ENCODE data around the gene SFTPD.
"Not testable (repeated sequence)": the region's sequence is repeated elsewhere in the genome, so short reads cannot be mapped to it uniquely, and the experiment has no call there.

Gene SFTPD

DNA sequence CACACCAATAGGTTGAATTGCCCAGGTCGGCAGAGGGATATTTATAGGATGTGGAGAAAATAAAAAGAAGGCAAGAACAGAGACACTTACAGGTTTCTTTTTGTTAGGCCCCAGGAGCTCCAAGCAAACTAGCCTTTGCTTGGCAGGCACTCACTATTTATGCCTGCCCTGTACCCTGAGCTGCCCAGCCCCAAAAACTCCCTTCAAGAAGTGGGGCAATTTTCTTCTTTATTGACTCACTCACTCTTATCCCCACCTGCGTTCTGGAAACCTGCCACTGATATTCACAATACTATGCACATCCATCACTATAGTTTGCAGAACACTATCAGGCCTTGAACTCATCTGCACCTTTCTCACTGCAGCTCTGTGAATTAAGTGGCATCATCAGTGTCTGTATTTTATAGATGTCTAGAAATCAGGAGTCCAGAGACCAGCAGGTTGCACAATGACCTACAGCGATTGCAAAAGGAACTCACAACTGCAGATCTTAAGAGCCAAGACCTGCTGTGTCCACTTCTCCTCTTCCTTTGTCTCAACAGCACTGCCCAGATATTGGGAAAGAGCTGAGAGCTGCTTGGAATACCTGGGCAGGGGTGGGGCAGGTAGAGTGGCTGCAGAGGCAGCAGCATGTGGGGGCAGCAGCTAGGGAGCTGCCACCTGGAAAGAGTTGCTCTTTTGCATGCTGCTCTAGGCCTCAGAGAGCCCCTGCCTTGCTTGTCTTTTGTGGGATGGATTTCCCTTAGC is at the start of gene SFTPD:
Gene SFTPD, minus strand, starts transcription at position 130 of the 747 bp plus-strand sequence. CDS start 2,446 bp downstream, outside the sequence.
- no peak for DNase-seq (ENCODE audit: low read depth)

DNA sequence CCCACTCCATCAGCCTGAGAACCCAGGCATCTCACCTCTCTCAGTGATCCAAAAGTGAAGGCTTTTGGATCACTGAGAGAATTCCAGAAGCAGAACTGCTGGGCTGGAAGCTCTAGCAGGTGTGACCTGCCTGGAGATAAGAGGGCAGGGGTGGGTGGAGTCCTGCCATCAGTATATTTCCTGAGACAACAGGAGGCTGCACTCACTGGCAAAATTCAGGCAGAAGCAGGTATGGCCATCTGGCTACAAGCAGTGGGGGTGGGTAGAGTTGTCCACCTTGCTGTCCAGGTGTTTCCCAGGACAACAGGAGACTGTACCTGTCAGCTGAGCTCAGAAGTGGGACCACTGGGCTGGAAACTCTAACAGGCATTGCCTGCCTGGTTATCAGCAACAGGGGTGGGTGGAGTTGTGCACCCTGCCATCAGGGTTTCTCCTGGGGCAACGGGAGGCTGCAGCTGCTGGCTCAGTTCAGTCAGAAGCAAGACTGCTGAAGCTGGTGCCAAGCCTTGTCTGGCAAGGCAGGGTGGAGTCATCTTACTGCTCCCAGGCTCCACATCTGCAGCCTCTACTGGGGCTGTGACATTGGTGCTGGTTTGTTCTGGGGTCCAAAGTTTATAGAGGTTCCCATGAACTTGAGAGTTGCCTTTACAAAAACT is 47.2 kb upstream of the SFTPD start:
- DNase-seq (ENCODE audit: low read depth) = no peak

- DNase-seq (ENCODE audit: low read depth) = no peak
Observed at GRCh38 chr10:79994556-79994955, 45.7 kb upstream of the SFTPD start.

DNA sequence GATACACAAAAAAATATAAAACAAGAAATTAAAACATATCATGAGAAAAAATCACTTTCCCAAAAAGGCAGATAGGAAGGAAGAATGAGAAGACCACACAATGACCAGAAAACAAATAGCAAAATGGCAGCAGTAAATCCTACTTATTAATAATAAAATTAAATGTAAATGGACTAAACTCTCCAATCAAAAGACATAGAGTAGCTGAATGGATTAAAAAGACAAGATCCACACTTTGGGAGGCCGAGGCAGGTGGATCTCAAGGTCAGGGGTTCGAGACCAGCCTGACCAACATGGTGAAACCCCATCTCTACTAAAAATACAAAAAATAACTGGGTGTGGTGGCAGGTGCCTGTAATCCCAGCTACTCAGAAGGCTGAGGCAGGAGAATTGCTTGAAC is 39.3 kb upstream of the SFTPD start:
- DNase-seq (ENCODE audit: low read depth) = not testable (repeated sequence)

GRCh38 chr10:79986661-79987060 is 37.8 kb upstream of the SFTPD start:
- DNase-seq (ENCODE audit: low read depth) = not testable (repeated sequence)

- no peak for DNase-seq (ENCODE audit: low read depth)
Observed at GRCh38 chr10:79985481-79986072, 36.7 kb upstream of the SFTPD start.

- DNase-seq (ENCODE audit: low read depth) = no peak
Observed at GRCh38 chr10:79984851-79985250, 35.9 kb upstream of the SFTPD start.

GRCh38 chr10:79983286-79983909 is 34.5 kb upstream of the SFTPD start:
- DNase-seq (ENCODE audit: low read depth) = no peak

GRCh38 chr10:79982861-79983260 is 34.0 kb upstream of the SFTPD start:
- no peak for DNase-seq (ENCODE audit: low read depth)

DNA sequence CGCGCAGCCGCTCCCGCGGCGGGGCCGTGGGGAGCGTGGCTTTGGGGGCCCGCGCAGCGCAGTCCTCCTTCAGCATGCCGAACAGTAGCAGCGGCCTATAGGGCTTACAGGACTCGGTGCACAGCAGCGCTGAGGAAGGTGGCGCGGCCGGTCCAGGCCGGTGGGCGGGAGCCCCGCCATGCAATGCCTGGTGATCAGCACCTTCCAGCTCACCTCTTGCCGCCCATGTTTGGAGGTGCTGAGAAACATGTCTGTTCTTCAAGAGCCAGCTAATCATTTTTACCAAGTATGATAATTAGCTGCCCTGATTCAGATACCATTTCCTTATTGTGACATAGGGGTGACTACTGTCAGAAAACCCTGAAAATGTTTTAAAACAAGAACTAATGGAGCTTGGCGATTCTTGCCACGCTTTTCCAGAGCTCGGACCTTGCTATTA is 33.5 kb upstream of the SFTPD start:
- no peak for DNase-seq (ENCODE audit: low read depth)

DNA sequence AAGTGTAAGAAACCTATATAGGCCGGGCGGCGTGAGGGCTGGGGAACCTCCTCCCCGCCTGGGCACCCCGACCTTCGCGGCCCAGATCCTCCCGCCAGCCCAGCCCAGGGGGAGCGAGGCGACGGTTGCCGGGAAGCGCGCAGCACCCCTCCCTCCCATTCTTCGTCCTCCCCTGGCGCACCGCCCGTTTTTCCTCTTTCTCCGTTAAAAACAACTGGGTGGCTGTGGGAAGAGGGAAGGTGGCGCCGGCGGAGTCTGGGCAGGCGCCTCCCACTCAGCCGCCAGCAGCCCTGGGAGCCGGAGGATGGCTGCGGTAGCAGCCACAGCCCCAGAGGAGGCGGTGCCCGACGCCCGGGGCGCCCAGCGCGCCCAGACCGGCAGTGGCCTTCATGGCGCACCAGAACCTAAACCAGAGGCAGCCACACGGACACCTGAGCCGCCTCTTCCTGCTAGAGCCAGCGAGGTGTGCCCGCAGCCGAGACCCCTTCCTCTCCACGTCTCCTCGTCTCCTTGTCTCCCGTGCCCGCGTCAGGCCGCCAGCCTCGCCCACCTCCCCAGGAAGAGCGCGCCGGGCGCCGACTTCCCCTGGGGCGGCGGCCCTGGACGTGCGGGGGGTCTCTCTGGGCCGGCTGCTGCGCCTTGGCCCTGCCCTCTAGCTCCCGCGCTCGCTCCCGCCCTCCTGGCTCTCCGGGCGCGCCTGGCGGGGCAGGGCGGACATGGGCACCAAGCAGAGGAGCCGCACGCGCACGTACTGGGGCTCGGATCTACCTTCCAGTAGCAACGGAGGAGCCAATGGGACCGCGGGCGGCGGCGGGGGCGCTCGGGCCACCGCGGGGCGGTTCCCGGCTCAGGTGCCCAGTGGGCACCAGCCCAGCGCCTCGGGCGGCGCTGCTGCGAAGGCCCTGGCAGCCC is 32.8 kb upstream of the SFTPD start:
- peak; percentile 28 for DNase-seq (ENCODE audit: low read depth)

DNA sequence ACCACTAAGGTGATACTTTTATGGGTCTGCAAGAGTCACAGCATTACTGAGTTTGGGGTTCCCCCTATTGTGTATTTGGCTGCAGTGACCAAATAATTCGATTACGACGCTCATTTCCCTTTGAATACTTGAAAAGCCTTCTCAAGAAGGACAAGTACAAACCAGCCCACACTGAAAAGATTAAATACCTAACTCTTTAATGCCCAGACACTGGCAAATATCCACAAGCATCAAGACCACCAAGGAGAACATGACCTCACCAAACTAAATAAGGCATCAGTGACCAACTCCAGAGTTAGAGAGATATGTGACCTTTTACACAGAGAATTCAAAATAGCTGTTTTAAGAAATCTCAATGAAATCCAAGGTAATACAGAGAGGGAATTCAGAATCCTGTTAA is 31.8 kb upstream of the SFTPD start:
- DNase-seq (ENCODE audit: low read depth) = no peak

- DNase-seq (ENCODE audit: low read depth) = no peak
Observed at GRCh38 chr10:79979976-79980687, 31.2 kb upstream of the SFTPD start.

GRCh38 chr10:79979310-79979975 is 30.5 kb upstream of the SFTPD start:
- no peak for DNase-seq (ENCODE audit: low read depth)

- DNase-seq (ENCODE audit: low read depth) = no peak
Observed at GRCh38 chr10:79976999-79977398, 28.1 kb upstream of the SFTPD start.

GRCh38 chr10:79970062-79970461 is 21.2 kb upstream of the SFTPD start:
- no peak for DNase-seq (ENCODE audit: low read depth)

- DNase-seq (ENCODE audit: low read depth) = no peak
Observed at GRCh38 chr10:79947787-79948424, 999 bp downstream of the SFTPD start.

DNA sequence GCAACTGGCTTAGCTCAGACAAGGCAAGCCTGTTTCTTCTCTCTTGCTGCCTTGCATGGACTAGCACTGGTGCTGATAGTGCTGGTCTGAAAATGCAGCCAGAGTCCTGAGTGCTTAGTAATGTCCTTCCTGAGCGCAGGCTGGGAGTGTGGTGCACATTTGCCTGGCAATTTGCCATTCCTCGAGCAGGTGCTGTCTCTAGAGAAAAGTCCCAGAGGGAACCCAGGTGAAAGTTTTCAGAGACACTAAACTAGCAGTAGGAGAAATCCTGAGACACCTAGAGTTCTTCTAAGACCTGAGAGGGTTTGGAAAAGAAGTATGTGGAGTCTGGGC is 1.9 kb downstream of the SFTPD start:
- no peak for DNase-seq (ENCODE audit: low read depth)

DNA sequence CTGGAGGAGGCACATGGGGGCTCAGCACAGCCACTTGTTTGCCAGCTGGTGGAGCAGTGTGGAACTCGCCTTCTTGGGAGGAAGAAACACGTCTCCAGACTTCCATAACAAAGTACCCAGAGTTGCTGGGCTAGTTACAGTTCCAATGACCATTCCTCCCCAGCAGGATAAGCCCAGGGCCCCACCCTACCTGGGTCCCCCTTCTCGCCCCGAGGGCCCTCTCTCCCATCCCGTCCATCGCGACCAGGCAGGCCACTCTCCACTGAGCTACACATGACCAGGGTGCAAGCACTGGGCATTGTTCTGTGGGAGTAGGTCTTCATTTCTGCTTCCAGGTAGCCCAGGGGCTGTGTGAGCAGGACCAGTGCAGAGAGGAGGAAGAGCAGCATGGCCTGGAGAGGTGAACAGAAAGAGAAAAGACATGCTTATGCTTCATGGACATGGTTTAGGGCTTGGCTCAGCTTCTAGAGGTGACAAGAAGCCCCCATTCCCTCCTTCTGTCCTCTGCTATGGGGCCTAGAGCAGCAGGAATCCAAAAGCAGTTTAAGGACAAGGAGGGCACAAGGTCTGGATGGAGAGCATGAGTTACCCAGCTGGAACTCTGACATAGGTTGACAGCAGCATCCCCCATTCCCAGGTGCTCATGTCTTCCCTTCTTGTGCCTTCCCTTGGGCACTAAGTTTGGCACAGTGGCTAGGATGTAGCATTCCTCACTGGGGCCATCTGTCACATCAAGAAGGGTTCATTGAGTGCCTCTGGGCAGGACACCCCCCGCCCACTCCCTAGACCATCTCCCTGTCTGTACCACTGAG is 2.4 kb downstream of the SFTPD start:
- DNase-seq (ENCODE audit: low read depth) = no peak

Data from HS-5 (cell line).